Measurements from ENCODE around the gene ACR. TPM values are rescaled to one million over a fixed set of nuclear protein-coding genes. Genes with fewer than 3 reads are reported as not detected.
A peak's percentile ranks its signal among the peaks of the same experiment; 100 is the strongest.

The ACR gene
- total and polyA plus RNA-seq, 2 of the 8 experiments (the other 6 are each of a cell fraction or from before 2014, with no cell fraction given) = 0.56 TPM; not detected in 1

DNA sequence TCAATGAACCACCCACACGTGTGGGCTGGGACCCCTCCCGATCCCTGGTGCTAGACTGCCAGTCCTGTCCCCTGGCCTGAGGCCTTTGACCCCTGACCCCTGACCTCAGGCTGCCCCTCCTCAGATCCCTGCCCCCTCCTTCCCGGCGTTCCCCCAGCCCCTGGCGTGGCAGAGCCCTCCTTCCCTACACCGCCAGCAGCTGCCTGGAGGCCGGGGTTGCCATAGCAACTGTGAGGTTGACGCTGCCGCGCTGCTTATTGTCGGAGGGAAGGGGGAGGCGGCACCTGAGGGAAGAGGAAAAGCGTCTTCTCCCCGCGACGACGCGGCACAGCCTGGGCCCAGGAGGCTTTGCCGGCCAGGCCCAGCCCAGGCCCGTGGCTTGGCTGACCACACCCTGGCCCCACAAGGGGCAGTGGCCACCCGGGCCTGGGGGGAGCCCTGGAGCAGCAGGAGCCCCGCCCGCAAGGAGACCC is 32.7 kb upstream of the ACR start (continued):
- TF ChIP-seq, protein P1, sequence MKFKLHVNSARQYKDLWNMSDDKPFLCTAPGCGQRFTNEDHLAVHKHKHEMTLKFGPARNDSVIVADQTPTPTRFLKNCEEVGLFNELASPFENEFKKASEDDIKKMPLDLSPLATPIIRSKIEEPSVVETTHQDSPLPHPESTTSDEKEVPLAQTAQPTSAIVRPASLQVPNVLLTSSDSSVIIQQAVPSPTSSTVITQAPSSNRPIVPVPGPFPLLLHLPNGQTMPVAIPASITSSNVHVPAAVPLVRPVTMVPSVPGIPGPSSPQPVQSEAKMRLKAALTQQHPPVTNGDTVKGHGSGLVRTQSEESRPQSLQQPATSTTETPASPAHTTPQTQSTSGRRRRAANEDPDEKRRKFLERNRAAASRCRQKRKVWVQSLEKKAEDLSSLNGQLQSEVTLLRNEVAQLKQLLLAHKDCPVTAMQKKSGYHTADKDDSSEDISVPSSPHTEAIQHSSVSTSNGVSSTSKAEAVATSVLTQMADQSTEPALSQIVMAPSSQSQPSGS (IDR thresholded peaks at IDR 0.05; ENCODE audit: low read length) = no peak
- TF ChIP-seq SIN3A (conservative IDR thresholded peaks at IDR 0.05 in 1 of 2, IDR thresholded peaks at IDR 0.05 in 1 of 2; ENCODE audit: low read depth in 1 of 2, low read length in 2 of 2) (peak; percentile 74 to 97; a peak in 3 of 4 replicates), PHF8 (conservative IDR thresholded peaks at IDR 0.05; ENCODE audit: low read depth, low read length) (no peak), EP300 (IDR thresholded peaks at IDR 0.05; ENCODE audit: borderline replicate concordance in 1 of 2, low read depth in 2 of 2, low read length in 2 of 2) (no peak), RBBP5 (IDR thresholded peaks at IDR 0.05; ENCODE audit: borderline replicate concordance, low read depth, low read length) (no peak; the same call in 1 of the 2 replicates), POLR2AphosphoS5 (IDR thresholded peaks at IDR 0.05; ENCODE audit: low read depth, low read length) (peak; percentile 44; the same call in 1 of the 2 replicates), NANOG (IDR thresholded peaks at IDR 0.05; ENCODE audit: insufficient read depth, low read depth, low read length, poor library complexity, severe bottlenecking) (no peak), SIX5 (IDR thresholded peaks at IDR 0.05; ENCODE audit: low read depth, low read length) (no peak), FOSL1 (IDR thresholded peaks at IDR 0.05; ENCODE audit: insufficient read depth, low read depth, low read length) (no peak), POU5F1 (IDR thresholded peaks at IDR 0.05; ENCODE audit: low read depth, low read length) (no peak), ASH2L (IDR thresholded peaks at IDR 0.05; ENCODE audit: low read length) (no peak), BACH1 (IDR thresholded peaks at IDR 0.05; ENCODE audit: low read length) (no peak)

Data from H1 (cell line).